ENCODE data around the gene ARSB.

ARSB gene

DNA sequence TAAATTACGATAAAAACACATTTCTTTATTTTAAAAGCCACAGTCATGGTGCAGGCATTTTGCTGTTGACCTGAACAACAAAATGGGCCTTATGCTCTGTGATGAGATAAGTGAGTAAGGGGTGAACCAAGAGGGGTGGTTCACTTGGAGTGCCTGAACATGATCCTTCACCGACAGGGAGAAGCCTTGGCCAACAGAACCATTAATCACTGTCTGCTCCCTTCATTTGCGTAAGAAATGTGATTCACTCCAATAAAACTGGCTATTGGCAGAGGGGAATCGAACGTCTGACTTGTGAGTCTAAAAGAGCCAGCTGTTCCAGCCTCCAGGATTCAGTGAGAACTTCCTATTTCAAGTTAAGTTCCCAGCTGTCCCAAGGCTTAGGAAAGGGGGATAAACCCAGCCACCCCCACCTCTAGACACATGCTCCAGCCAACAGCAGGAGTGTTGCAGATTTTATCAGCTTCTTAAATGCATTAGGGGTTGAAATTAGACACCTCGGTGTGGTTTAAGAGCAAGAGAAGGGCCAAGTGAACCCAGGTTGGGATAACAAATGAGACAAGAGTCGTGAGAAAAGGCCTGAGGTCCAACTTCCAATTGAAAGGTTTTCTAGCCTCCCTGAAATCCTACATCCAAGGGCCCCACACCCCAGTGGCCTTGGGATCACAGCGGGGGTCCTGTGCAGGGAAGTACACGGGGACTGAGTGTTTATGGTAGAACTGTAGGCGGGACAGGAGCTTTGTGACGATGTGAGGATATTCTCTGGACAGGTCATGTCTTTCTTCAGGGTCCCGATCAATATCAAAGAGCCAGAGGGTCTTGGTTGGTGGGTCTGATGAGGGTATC lies 205.1 kb downstream of the ARSB start:
- CTCF ChIA-PET: interaction anchor here (0.8 to 0.9 kb wide), 2 partner anchors 32 to 243 kb away, joined by 3 to 4 read pairs; no protein-coding TSS in a partner anchor
- no peak for DNase-seq (ENCODE audit: low read depth, low spot score)
- POLR2A ChIA-PET: interaction anchor here (1.0 kb wide), 1 partner anchor 23 kb away, joined by 3 read pairs; no protein-coding TSS in a partner anchor
- TF ChIP-seq, protein P1, sequence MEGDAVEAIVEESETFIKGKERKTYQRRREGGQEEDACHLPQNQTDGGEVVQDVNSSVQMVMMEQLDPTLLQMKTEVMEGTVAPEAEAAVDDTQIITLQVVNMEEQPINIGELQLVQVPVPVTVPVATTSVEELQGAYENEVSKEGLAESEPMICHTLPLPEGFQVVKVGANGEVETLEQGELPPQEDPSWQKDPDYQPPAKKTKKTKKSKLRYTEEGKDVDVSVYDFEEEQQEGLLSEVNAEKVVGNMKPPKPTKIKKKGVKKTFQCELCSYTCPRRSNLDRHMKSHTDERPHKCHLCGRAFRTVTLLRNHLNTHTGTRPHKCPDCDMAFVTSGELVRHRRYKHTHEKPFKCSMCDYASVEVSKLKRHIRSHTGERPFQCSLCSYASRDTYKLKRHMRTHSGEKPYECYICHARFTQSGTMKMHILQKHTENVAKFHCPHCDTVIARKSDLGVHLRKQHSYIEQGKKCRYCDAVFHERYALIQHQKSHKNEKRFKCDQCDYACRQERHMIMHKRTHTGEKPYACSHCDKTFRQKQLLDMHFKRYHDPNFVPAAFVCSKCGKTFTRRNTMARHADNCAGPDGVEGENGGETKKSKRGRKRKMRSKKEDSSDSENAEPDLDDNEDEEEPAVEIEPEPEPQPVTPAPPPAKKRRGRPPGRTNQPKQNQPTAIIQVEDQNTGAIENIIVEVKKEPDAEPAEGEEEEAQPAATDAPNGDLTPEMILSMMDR (IDR thresholded peaks at IDR 0.05; ENCODE audit: insufficient read depth, low read length, missing control alignments): no peak
- H3K4me3 ChIP-seq (ENCODE audit: low read depth, low read length): no peak overlapping the region

DNA sequence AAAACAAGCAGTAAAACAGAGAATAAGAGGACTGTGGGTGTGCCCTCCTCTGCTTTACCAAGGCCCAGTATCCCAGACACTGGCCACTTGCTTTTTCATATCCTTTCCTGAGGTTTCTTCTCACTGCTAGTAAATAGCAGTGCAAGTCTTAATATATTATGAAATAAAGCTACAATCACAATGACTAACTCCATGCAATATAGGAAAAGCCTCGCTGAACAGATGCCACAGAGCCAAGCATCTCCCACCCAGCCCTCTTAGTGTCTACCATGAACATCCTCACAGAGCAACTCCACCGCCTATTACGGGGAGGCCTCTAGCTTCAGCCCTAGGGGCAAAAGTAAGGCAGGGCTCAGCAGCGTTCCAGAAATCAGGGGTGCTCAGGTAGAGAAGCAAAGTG lies 205.8 kb downstream of the ARSB start:
- H3K4me3 ChIP-seq (ENCODE audit: low read depth, low read length): no peak overlapping the region
- TF ChIP-seq, protein P1 (IDR thresholded peaks at IDR 0.05; ENCODE audit: insufficient read depth, low read length, missing control alignments): no peak
- ChIA-PET CTCF (interaction anchor here (0.8 kb wide), 1 partner anchor 242 kb away, joined by 3 read pairs; no protein-coding TSS in a partner anchor), POLR2A (interaction anchor here (1.0 kb wide), 1 partner anchor 22 kb away, joined by 3 read pairs; no protein-coding TSS in a partner anchor)
- no peak for DNase-seq (ENCODE audit: low read depth, low spot score)

DNA sequence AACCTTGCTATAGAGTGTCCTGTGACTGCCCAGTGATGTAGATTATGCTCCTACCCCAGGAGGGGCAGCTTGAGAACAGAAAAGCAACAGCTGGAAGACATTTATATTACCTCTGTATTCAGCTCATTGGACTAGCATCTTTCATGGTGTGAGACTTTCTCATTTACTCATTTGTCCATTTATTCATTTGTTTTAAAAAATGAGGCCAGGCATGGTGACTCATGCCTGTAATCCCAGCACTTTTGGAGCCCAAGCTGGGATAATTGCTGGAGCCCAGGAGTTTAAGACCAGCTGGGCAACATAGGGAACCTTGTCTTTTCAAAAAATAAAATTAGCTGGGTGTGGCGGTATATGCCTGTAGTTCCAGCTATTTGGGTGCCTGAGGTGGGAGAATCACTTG lies 206.6 kb downstream of the ARSB start:
- DNase-seq (ENCODE audit: low read depth, low spot score): no peak
- no peak overlapping the region for H3K4me3 ChIP-seq (ENCODE audit: low read depth, low read length)
- POLR2A ChIA-PET: no interaction called here
- CTCF ChIA-PET: interaction anchor here (0.8 to 1.5 kb wide), 2 partner anchors 17 to 108 kb away, joined by 3 read pairs; no protein-coding TSS in a partner anchor
- TF ChIP-seq, protein P1 (IDR thresholded peaks at IDR 0.05; ENCODE audit: insufficient read depth, low read length, missing control alignments): no peak

DNA sequence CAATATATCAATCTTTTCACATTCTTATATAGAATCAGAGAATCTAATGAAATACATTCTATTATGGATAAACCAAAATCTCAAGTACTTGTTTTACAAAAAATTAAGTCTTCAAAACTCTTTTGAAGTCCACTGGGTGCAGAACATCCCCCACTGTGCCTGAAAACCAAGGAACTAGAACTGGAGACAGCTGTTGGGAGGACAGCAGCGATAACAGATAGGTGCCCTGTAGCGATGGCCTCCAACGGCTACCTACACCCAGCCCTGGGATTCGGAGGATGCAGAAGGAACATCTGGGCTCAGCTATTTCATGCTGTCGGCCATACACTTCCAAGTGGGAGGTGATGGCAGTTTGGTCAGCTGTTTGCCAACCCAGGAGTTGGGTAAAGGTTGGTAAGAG lies 207.2 kb downstream of the ARSB start:
- no peak for DNase-seq (ENCODE audit: low read depth, low spot score)
- ChIA-PET CTCF (interaction anchor here (0.8 to 1.5 kb wide), 2 partner anchors 18 to 109 kb away, joined by 3 read pairs; no protein-coding TSS in a partner anchor), POLR2A (no interaction called here)
- no peak overlapping the region for H3K4me3 ChIP-seq (ENCODE audit: low read depth, low read length)
- TF ChIP-seq, protein P1 (IDR thresholded peaks at IDR 0.05; ENCODE audit: insufficient read depth, low read length, missing control alignments): no peak

DNA sequence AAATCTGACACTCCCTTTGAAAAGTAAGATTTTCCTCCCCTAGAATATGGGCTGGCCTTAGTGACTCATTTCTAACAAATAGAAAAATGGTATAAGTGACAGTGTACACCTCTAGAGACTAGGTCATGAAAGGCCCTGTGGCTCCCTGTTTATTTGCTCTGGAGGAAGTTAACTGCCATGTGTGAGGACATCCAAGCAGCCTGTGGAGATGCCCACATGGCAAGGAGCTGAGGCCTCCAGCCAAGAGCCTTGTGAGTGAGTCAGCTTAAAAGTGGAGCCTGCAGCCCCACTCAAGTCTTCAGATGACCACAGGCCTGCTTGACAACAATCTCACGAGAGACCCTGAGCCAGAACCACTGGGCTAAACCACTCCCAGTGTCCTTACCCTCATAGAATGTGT lies 208.5 kb downstream of the ARSB start:
- no peak overlapping the region for H3K4me3 ChIP-seq (ENCODE audit: low read depth, low read length)
- no peak for DNase-seq (ENCODE audit: low read depth, low spot score)
- ChIA-PET CTCF (no interaction called here), POLR2A (no interaction called here)
- TF ChIP-seq, protein P1 (IDR thresholded peaks at IDR 0.05; ENCODE audit: insufficient read depth, low read length, missing control alignments): no peak

DNA sequence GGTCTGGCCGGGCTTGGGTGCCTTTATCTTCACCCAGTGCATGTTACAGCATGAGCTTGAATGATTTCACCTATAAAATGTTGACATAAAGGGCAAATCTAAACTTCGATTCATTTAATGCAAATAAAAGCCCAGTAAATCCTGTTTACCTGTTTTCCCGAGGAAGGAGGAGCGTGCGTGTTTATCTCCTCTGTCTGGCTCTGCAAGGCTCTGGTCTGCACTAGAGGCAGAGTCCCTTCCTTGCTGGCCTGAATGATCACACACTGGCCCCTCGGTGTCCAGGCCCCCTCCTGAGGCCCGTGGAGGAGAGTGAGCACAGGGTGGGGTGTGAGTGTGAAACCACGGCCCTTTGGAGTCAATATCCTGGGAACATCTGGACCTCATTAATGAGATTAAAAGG lies 211.5 kb downstream of the ARSB start:
- TF ChIP-seq, protein P1 (IDR thresholded peaks at IDR 0.05; ENCODE audit: insufficient read depth, low read length, missing control alignments): no peak
- ChIA-PET CTCF (interaction anchor here (1.6 kb wide), 1 partner anchor 25 kb away, joined by 4 read pairs; no protein-coding TSS in a partner anchor), POLR2A (no interaction called here)
- H3K4me3 ChIP-seq (ENCODE audit: low read depth, low read length): no peak overlapping the region
- DNase-seq (ENCODE audit: low read depth, low spot score): no peak

Measured in AG04449 (cell line).